Measurements from ENCODE around the gene DGLUCY. TPM values are rescaled to one million over a fixed set of nuclear protein-coding genes. Genes with fewer than 3 reads are reported as not detected.
A peak's percentile ranks its signal among the peaks of the same experiment; 100 is the strongest.
"Not testable (repeated sequence)": the region's sequence is repeated elsewhere in the genome, so short reads cannot be mapped to it uniquely, and the experiment has no call there.

DGLUCY gene
- total RNA-seq, 1 donor = 45.6 TPM

DNA sequence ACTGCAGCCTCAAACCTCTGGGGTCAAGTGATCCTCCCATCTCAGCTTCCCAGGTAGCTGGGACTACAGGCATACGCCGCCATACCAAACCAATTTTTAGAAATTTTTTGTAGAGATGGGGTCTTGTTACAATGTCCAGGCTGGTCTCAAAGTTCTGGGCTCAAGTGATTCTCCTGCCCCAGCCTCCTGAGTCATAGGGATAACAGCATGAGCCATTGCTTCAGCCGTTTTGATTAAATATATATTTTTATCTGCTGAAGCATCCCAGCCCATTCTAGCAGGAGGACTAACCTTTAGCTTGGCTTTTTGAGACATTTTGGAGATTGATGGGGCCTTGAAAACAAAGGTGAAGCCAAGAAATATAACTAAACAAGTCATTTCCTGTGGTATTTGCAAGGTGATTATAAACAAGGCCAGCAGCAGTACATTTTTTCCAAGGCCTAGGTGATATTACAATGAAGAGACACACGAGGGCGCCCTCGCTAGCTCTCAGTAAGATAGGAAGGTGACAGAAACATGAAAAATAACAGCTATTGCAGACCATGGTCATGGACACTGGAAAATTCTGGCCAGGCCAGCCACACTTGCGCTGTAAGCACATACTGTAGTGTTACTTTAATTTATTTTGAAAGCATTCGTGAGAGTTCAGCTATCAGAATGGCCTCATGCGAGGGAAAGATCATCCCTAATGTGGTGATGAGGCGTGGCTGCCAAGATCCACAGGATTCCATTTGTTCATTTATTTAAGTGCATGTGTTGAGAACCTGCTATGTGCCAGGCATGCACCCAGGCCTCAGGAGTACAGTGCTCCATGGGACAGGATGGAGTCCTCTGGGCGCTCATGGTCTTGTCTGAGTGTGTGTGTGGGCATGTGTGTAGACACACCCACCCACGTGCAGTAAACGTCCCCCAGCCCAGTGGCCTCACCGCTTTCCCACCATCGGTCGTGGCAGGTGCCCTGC, 63.5 kb downstream of the DGLUCY start:
- Histone ChIP-seq H3K4me1 (ENCODE audit: insufficient read depth, low read length) (no peaks in the 10 kb centered on the region), H2AFZ (ENCODE audit: low read length) (no peak overlapping the region), H4K20me1 (ENCODE audit: insufficient read depth, low read length) (no peaks in the 10 kb centered on the region), H3K9me3 (ENCODE audit: low read depth, low read length) (no peaks in the 10 kb centered on the region), H3K4me3 (ENCODE audit: insufficient read depth, low read length) (no peak overlapping the region), H3K27me3 (ENCODE audit: insufficient read depth, low read length) (no peaks in the 10 kb centered on the region), H3K27ac (ENCODE audit: low read depth, low read length) (no peak overlapping the region), H3K4me2 (ENCODE audit: insufficient read depth, low read length) (no peak overlapping the region), H3K36me3 (ENCODE audit: insufficient read depth, low read length) (peaks cover 6% of the 10 kb centered on the region), H3K79me2 (ENCODE audit: insufficient read depth, low read length) (no peaks in the 10 kb centered on the region)
- TF ChIP-seq, protein P1, sequence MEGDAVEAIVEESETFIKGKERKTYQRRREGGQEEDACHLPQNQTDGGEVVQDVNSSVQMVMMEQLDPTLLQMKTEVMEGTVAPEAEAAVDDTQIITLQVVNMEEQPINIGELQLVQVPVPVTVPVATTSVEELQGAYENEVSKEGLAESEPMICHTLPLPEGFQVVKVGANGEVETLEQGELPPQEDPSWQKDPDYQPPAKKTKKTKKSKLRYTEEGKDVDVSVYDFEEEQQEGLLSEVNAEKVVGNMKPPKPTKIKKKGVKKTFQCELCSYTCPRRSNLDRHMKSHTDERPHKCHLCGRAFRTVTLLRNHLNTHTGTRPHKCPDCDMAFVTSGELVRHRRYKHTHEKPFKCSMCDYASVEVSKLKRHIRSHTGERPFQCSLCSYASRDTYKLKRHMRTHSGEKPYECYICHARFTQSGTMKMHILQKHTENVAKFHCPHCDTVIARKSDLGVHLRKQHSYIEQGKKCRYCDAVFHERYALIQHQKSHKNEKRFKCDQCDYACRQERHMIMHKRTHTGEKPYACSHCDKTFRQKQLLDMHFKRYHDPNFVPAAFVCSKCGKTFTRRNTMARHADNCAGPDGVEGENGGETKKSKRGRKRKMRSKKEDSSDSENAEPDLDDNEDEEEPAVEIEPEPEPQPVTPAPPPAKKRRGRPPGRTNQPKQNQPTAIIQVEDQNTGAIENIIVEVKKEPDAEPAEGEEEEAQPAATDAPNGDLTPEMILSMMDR (IDR thresholded peaks at IDR 0.05; ENCODE audit: extremely low read depth, low read depth, low read length) = peak; percentile 86
- peak; percentile 80 for DNase-seq (ENCODE audit: insufficient read length, low spot score, missing footprints)

DNA sequence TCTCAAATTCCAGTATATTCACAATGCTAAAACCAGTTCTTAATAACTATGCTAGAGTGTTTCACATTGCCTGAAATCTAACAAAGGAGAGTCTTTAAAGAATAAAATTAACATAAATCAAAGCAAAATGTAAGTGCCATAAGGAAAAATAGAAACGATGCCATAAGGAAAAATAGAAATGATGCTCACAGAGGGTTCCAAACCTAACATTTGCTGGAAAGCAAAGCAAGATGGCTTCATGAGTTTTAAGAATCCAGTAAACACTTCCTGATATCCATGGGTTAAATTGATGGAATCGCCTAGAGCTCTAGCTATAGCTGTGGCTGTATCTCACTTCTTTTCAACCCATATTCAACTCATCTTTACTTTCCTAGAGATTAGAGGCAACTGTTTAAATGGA, 66.7 kb downstream of the DGLUCY start:
- Histone ChIP-seq H4K20me1 (ENCODE audit: insufficient read depth, low read length) (no peaks in the 10 kb centered on the region), H2AFZ (ENCODE audit: low read length) (no peak overlapping the region), H3K79me2 (ENCODE audit: insufficient read depth, low read length) (no peaks in the 10 kb centered on the region), H3K9me3 (ENCODE audit: low read depth, low read length) (no peaks in the 10 kb centered on the region), H3K4me2 (ENCODE audit: insufficient read depth, low read length) (no peak overlapping the region), H3K27ac (ENCODE audit: low read depth, low read length) (no peak overlapping the region), H3K4me1 (ENCODE audit: insufficient read depth, low read length) (peaks cover 3% of the 10 kb centered on the region), H3K27me3 (ENCODE audit: insufficient read depth, low read length) (no peaks in the 10 kb centered on the region), H3K4me3 (ENCODE audit: insufficient read depth, low read length) (no peak overlapping the region), H3K36me3 (ENCODE audit: insufficient read depth, low read length) (peaks cover 10% of the 10 kb centered on the region)
- TF ChIP-seq, protein P1 (IDR thresholded peaks at IDR 0.05; ENCODE audit: extremely low read depth, low read depth, low read length) = no peak
- DNase-seq (ENCODE audit: insufficient read length, low spot score, missing footprints) = no peak

DNA sequence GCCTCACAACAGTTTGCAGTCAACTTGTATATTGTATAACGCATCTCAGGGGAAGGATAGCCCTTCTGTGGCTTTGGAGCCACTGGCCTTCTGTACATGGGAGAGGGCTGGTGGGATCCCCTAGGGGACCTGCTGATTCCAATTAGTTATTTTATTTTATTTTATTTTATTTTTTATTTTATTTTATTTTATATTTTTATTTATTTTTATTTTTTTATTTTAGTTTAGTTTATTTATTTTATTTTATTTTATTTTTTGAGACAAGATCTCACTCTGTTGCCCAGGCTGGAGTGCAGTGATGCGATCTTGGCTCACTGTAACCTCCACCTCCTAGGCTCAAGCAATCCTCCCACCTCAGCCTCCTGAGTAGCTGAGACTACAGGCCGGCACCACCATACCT, 68.9 kb downstream of the DGLUCY start:
- not testable (repeated sequence) for H4K20me1 ChIP-seq (ENCODE audit: insufficient read depth, low read length); H3K27me3 ChIP-seq (ENCODE audit: insufficient read depth, low read length); H3K36me3 ChIP-seq (ENCODE audit: insufficient read depth, low read length); H3K27ac ChIP-seq (ENCODE audit: low read depth, low read length); H2AFZ ChIP-seq (ENCODE audit: low read length); H3K4me1 ChIP-seq (ENCODE audit: insufficient read depth, low read length); DNase-seq (ENCODE audit: insufficient read length, low spot score, missing footprints); H3K4me2 ChIP-seq (ENCODE audit: insufficient read depth, low read length); H3K4me3 ChIP-seq (ENCODE audit: insufficient read depth, low read length); H3K79me2 ChIP-seq (ENCODE audit: insufficient read depth, low read length); H3K9me3 ChIP-seq (ENCODE audit: low read depth, low read length)

DNA sequence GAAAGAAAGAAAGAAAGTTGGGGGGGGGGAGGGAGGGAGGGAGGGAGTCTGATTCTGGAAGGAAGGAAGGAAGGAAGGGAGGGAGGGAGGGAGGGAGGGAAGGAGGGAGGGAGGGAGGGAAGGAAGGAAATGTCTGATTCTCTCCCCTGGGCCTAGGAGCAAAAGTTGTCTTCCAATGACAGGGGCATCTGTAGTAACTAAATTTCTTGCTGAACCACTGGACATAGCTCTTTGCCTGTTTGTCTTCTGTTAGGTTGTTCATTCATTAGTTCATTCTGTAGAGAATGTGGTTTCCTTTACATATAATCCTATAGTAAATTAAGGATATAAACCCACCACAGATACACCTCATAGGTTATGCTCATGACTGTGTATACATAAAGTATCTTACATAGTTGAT, 70.7 kb downstream of the DGLUCY start:
- Histone ChIP-seq H3K4me1 (ENCODE audit: insufficient read depth, low read length) (peaks cover 8% of the 10 kb centered on the region), H3K27me3 (ENCODE audit: insufficient read depth, low read length) (no peaks in the 10 kb centered on the region), H2AFZ (ENCODE audit: low read length) (no peak overlapping the region), H3K27ac (ENCODE audit: low read depth, low read length) (no peak overlapping the region), H3K36me3 (ENCODE audit: insufficient read depth, low read length) (peaks cover 17% of the 10 kb centered on the region), H3K4me3 (ENCODE audit: insufficient read depth, low read length) (no peak overlapping the region), H4K20me1 (ENCODE audit: insufficient read depth, low read length) (no peaks in the 10 kb centered on the region), H3K79me2 (ENCODE audit: insufficient read depth, low read length) (no peaks in the 10 kb centered on the region), H3K4me2 (ENCODE audit: insufficient read depth, low read length) (no peak overlapping the region), H3K9me3 (ENCODE audit: low read depth, low read length) (no peaks in the 10 kb centered on the region)
- DNase-seq (ENCODE audit: insufficient read length, low spot score, missing footprints) = no peak
- TF ChIP-seq, protein P1 (IDR thresholded peaks at IDR 0.05; ENCODE audit: extremely low read depth, low read depth, low read length) = no peak

Data from osteoblast (primary cell).